Breast epithelium (tissue), 4 donors: Measurements from ENCODE around the gene TMTC2. TPM values are rescaled to one million over a fixed set of nuclear protein-coding genes. Genes with fewer than 3 reads are reported as not detected.

Experiments
- DNase-seq, 2 donors: peaks; one replicate each; pipeline ENCODE4 v3.0.0-alpha.2; 2019; ENCODE audit warnings: low spot score in 2 of 2
- H3K27ac ChIP-seq, 2 donors: fragments of 200-600 bp; sonication (generic) in 1 of 2; one replicate each; pipeline ENCODE4 v1.5.1; 2016 to 2019; ENCODE audit warnings: mild to moderate bottlenecking in 1 of 2
- H3K27me3 ChIP-seq, 2 donors: fragments of 200-600 bp; sonication (generic) in 1 of 2; one replicate each; pipeline versions ENCODE4 v1.5.1 to v1.6.0; 2017 to 2019; ENCODE audit warnings: control low read depth in 1 of 2, mild to moderate bottlenecking in 1 of 2
- H3K36me3 ChIP-seq: fragments of 200-600 bp; one replicate; pipeline ENCODE4 v1.5.1; 2019
- H3K4me1 ChIP-seq, 2 donors: fragments of 200-600 bp; sonication (generic); one replicate each; pipeline ENCODE4 v1.5.1; 2016 to 2019; ENCODE audit warnings: control low read depth in 1 of 2
- H3K4me3 ChIP-seq, 3 donors: fragments of 200-600 bp; sonication (generic); 1 replicate in 2 of 3; 2 replicates in 1 of 3; pipeline ENCODE4 v1.5.1; 2016 to 2019; ENCODE audit warnings: mild to moderate bottlenecking in 3 of 3, moderate library complexity in 2 of 3
- H3K9me3 ChIP-seq, 2 donors: fragments of 200-600 bp; sonication (generic) in 1 of 2; one replicate each; pipeline ENCODE4 v1.5.1; 2016 to 2019; ENCODE audit warnings: control low read depth in 1 of 2
- POLR2A ChIP-seq: fragments of 450-650 bp; IDR thresholded peaks from one replicate; pipeline ENCODE4 v1.6.1; 2016; ENCODE audit warnings: antibody characterized with exemption, mild to moderate bottlenecking, moderate library complexity
- POLR2AphosphoS5 ChIP-seq, 3 donors: sonication (generic); formaldehyde crosslinking; IDR thresholded peaks; one replicate each; pipeline ENCODE4 v1.6.1; 2017; ENCODE audit warnings: antibody characterized with exemption in 3 of 3
- intact Hi-C: fragments of 100-400 bp; cut with DNase I; formaldehyde crosslinking; loops from one replicate; pipeline ENCODE4 v1.15.1; 2023; ENCODE audit warnings: low total_unique reads
- total RNA-seq, 3 donors: library from RNA; depleted of rRNA; stranded (reverse); fragments of >200 nt; gene quantifications; one replicate each; pipeline ENCODE4 v1.1.0, GENCODE V29; 2016
- TF ChIP-seq, protein P1 (sequence below), 3 donors: fragments of 450-650 bp; IDR thresholded peaks; one replicate each; pipeline ENCODE4 v1.5.1; 2016 to 2017; ENCODE audit warnings: antibody characterized with exemption in 3 of 3, mild to moderate bottlenecking in 3 of 3, moderate library complexity in 3 of 3

The TMTC2 gene
- total RNA-seq, 3 donors from 2014 or later, result 7.0 to 28.8 (median 19.3) TPM

DNA sequence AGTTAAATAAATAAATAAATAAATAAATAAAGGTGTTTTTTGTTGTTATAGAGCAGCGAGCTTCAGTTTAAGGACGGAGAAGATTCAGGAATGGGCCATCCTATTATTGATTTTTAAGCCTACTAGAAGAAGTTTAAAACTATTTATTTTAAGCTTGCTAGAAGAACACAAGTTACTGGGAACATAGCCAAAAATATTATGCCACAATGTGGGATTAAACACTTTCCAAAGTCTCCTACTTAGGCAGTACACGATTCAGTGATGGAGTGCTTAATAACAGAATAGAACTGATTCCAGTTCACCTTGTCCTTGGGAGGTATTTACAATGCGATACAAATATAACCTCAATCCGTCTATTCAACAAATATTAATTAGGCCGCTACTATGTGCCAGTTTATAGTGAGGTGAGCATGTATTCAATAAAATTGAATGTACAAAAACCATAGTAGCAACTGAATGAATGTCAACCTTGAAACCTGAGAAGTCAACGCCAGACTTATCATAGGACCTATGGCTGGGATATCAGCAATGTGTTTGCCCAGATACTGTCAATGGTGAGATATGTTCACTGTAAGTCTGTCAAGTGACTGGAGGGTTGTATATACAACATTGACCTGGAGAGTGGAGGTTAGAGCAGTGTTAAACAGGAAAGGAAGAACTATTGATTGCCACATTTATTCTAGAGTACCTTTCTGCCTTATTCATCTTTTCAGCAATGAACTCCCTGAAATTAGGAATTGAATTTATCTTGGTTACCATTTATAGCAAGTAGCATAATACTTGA, 486.4 kb downstream of the TMTC2 start:
- no peaks in the 10 kb centered on the region for H3K36me3 ChIP-seq
- H3K4me3 ChIP-seq, result no peak overlapping the region
- H3K27me3 ChIP-seq, result no peaks in the 10 kb centered on the region
- TF ChIP-seq POLR2AphosphoS5 (IDR thresholded peaks at IDR 0.05) (no peak), POLR2A (no peak)
- TF ChIP-seq, protein P1, sequence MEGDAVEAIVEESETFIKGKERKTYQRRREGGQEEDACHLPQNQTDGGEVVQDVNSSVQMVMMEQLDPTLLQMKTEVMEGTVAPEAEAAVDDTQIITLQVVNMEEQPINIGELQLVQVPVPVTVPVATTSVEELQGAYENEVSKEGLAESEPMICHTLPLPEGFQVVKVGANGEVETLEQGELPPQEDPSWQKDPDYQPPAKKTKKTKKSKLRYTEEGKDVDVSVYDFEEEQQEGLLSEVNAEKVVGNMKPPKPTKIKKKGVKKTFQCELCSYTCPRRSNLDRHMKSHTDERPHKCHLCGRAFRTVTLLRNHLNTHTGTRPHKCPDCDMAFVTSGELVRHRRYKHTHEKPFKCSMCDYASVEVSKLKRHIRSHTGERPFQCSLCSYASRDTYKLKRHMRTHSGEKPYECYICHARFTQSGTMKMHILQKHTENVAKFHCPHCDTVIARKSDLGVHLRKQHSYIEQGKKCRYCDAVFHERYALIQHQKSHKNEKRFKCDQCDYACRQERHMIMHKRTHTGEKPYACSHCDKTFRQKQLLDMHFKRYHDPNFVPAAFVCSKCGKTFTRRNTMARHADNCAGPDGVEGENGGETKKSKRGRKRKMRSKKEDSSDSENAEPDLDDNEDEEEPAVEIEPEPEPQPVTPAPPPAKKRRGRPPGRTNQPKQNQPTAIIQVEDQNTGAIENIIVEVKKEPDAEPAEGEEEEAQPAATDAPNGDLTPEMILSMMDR (IDR thresholded peaks at IDR 0.05), result no peak
- H3K9me3 ChIP-seq, result no peaks in the 10 kb centered on the region
- no peak for DNase-seq
- no peaks in the 10 kb centered on the region for H3K4me1 ChIP-seq
- intact Hi-C loops, result no loop called here
- no peak overlapping the region for H3K27ac ChIP-seq

DNA sequence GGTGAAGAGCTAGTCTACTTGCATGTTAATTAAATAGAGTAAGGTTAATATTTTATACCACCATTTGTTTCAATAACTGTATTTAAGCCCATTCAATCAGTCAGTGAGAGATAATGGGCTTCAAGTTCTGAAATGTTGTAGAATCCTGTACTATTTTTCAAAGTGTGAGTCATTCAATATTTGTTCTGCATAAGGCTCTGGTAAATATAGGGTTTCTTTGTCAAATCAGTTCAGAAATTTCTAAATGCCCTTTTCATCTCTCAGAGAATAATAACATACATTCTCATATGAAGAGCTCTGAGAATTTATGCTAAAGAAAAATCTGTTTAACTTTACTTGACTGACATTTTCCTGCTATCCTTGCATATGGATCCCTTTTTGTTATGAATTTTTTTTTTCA, 493.3 kb downstream of the TMTC2 start:
- Histone ChIP-seq H3K27me3 (no peaks in the 10 kb centered on the region), H3K4me3 (no peak overlapping the region), H3K9me3 (no peaks in the 10 kb centered on the region), H3K27ac (no peak overlapping the region), H3K36me3 (no peaks in the 10 kb centered on the region), H3K4me1 (no peaks in the 10 kb centered on the region)
- TF ChIP-seq, protein P1 (IDR thresholded peaks at IDR 0.05), result no peak
- no peak for DNase-seq
- intact Hi-C loops, result no loop called here

DNA sequence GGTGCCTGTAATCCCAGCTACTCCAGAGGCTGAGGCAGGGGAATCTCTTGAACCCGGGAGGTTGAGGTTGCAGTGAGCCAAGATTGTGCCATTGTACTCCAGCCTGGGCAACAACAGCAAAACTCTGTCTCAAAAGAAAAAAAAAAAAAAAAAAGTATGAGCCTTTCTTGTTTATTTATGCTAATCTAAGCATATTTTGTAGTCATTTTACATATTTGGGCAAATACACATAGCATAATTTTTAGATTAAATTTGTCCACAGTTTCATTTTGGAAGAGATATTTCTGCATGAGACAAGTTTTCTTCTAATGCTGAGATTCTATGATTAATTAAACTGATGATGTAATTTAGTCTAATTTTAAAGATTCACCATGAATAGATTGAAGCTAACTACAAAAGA, 494.4 kb downstream of the TMTC2 start:
- H3K27ac ChIP-seq, result no peak overlapping the region
- H3K9me3 ChIP-seq, result no peaks in the 10 kb centered on the region
- no peaks in the 10 kb centered on the region for H3K4me1 ChIP-seq
- intact Hi-C loops, result no loop called here
- no peak overlapping the region for H3K4me3 ChIP-seq
- no peaks in the 10 kb centered on the region for H3K36me3 ChIP-seq
- TF ChIP-seq POLR2A, result no peak
- no peak for TF ChIP-seq POLR2AphosphoS5 (IDR thresholded peaks at IDR 0.05)
- TF ChIP-seq, protein P1 (IDR thresholded peaks at IDR 0.05), result no peak
- no peak for DNase-seq
- no peaks in the 10 kb centered on the region for H3K27me3 ChIP-seq

DNA sequence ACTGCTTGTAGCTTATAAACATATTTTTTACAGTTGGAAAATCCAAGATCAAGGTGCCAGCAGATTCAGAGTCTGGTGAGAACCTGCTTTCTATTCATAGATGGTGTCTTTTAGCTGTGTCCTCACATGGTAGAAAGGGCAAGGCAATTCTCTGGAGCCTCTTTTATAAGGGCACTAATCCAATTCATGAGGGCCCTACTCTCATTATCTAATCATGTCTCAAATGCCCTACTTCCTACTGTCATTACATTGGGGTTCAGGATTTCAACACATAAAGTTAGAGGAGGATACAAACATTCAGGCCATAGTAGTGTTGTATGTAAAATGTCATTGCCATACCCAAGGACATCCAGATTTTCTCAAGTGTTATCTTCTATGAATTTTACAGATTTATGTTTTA, 496.4 kb downstream of the TMTC2 start:
- TF ChIP-seq POLR2AphosphoS5 (IDR thresholded peaks at IDR 0.05) (no peak), POLR2A (no peak)
- TF ChIP-seq, protein P1 (IDR thresholded peaks at IDR 0.05), result no peak
- DNase-seq, result no peak
- no peaks in the 10 kb centered on the region for H3K27me3 ChIP-seq
- H3K36me3 ChIP-seq, result no peaks in the 10 kb centered on the region
- H3K27ac ChIP-seq, result no peak overlapping the region
- no peaks in the 10 kb centered on the region for H3K9me3 ChIP-seq
- H3K4me1 ChIP-seq, result no peaks in the 10 kb centered on the region
- H3K4me3 ChIP-seq, result no peak overlapping the region
- intact Hi-C loops, result no loop called here
